Measurements from ENCODE around the gene MAPK10.

Gene MAPK10

GRCh38 chr4:85942107-85942506, 417.7 kb downstream of the MAPK10 start:
- no peaks in the 10 kb centered on the region for H3K4me1 Mint-ChIP-seq
- H3K27ac Mint-ChIP-seq, result no peak overlapping the region
- no peaks in the 10 kb centered on the region for H3K9me3 Mint-ChIP-seq
- H3K27me3 Mint-ChIP-seq, result no peaks in the 10 kb centered on the region
- ATAC-seq (no peak), DNase-seq (no peak)
- no peak overlapping the region for H3K4me3 Mint-ChIP-seq
- H3K36me3 Mint-ChIP-seq (ENCODE audit: low read depth), result no peaks in the 10 kb centered on the region

GRCh38 chr4:85940151-85940550, 419.7 kb downstream of the MAPK10 start:
- Mint-ChIP-seq H3K27ac (no peak overlapping the region), H3K4me1 (no peaks in the 10 kb centered on the region), H3K27me3 (no peaks in the 10 kb centered on the region), H3K4me3 (no peak overlapping the region), H3K9me3 (no peaks in the 10 kb centered on the region), H3K36me3 (ENCODE audit: low read depth) (no peaks in the 10 kb centered on the region)
- ATAC-seq (no peak), DNase-seq (no peak)
